CMK (cell line): ENCODE results near the gene UQCRH.
"Not testable (repeated sequence)": the region's sequence is repeated elsewhere in the genome, so short reads cannot be mapped to it uniquely, and the experiment has no call there.

Experiments
- DNase-seq: peaks from one replicate; pipeline ENCODE4 v3.0.0-alpha.2; 2010; ENCODE audit warnings: low read depth

The UQCRH gene

DNA sequence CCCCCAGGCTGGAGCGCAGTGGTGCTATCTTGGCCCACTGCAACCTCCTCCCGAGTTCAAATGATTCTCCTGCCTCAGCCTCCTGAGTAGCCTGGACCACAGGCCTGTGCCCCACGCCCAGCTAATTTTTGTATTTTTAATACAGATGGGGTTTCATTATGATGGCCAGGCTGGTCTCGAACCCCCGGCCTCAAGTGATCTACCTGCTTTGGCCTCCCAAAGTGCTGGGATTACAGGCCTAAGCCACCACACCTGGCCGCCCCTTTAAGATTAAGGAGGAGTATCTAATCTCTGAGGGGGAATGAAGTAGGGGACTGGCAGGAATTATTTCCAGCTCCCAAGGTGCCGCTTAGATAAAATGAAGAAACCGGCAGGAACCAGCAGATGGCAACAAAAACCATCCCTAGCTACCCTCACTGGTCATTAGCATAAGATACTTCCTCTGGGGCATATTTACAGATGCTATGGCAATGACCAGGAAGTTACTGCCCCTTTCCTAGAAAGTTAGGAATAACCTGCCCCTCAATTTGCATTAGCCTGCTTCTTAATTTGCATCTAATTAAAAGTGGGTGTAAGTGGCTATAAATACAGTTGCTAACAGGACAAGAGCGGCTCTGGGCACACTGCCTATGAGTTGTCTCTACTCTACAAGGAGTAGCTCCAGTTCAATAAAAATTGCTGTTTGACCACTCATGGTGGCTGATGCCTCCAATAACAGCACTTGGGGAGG, 30.0 kb downstream of the UQCRH start:
- DNase-seq = no peak

DNA sequence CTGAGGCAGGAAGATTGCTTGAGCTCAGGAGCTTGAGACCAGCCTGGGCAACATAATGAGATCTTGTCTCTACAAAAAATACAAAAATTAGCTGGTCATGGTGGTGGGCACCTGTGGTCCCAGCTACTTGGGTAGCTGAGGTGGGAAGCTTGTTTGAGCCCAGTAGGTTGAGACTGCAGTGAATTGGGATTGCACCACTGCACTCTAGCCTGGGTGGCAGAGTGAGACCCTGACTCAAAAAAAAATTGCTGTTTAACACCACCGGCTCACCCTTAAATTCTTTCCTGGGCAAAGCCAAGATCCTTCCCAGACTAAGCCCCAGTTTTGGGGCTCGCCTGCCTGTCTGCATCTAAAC, 30.5 kb downstream of the UQCRH start:
- no peak for DNase-seq

GRCh38 chr1:46335081-46335480, 31.6 kb downstream of the UQCRH start:
- no peak for DNase-seq

DNA sequence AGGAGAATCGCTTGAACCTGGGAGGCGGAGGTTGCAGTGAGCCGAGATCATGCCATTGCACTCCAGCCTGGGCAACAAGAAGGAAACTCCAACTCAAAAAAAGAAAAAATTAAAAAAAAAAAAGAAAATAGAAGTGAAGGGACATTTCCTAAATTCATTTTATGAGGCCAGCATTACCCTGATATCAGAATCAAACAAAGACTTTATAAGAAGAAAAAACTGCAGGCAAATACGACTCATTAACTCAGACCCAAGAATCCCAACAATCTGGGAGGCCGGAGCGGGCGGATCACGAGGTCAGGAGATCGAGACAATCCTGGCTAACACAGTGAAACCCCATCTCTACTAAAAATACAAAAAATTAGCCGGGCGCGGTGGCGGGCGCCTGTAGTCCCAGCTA, 33.9 kb downstream of the UQCRH start:
- not testable (repeated sequence) for DNase-seq

GRCh38 chr1:46340404-46341221, 37.1 kb downstream of the UQCRH start, which contains the start of gene NSUN4:
NSUN4 (plus strand) TSS chr1:46340807; CDS start chr1:46340827, 20 bp downstream.
- DNase-seq = peak; percentile 88

DNA sequence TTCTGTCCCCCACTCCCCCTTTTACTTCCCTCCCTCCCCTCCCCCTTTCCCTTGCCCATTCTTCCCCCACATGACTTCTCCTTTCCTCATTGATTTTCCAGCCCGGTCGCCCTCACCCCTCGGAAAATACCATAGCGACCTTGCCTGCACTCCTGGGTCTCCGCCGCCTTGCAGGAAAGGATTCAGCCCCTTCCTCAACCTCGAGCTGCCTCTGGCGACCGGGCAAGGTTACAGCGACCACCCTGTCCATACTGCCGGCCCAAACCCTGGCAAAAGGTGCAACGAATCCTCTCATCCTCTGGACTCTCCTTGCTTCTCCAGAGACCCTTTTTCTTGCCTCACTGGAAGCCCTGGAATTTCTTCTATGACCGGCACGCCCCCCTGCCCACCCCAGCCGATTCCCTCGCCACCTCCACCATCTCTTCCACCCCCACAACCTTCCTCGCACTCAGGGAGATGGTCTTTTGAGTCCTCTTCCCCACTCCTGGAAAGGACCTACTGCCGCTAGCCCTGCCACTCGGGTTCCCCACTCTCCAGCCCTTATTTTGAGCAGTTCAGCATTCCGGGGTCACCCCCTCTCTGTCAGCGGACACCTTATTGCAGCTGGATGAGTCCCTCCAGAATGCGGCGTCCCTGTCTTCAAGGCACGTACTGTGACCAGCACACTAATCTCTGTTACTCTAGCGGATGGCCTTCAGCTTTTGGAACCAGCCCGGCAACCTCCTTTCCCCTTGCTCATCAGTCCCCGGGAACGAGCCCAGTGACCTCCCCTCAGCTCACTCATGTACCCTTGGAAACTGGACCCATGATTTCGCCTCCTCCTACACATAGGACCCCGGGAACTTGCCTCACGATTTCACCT, 38.0 kb downstream of the UQCRH start:
- DNase-seq = no peak

GRCh38 chr1:46342084-46342656, 38.7 kb downstream of the UQCRH start:
- no peak for DNase-seq

DNA sequence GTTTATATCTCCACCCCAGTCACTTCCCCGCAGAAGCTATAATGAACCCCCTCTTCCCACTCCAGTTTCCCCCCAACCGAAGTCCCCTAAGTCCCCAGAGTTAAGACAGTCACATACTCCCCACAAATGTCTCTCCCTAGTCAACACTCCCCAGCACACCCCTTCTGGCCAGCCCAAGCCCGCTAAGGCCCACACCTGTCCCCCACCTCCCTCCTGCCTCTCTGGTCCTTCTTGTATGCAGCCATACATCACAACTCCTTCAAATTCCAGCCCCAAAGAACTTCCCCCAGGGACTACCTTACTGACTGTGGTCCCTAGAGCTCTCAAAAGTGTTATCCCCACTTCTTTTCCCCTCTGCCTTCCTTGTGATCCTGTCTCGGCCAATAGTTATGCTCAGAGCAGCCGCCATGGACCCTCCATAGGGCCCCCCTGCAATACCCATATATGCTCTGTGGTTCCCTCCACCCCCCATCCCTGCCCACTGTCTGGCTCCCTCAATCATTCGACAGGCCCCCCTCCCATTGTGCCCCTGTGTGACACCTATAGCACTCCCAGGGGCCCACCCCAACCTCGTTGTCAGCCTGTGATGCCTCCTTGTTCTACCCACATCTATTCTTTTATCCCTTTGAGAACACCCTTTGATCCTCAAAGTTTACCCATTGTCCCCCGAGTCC, 39.3 kb downstream of the UQCRH start:
- DNase-seq = no peak

DNA sequence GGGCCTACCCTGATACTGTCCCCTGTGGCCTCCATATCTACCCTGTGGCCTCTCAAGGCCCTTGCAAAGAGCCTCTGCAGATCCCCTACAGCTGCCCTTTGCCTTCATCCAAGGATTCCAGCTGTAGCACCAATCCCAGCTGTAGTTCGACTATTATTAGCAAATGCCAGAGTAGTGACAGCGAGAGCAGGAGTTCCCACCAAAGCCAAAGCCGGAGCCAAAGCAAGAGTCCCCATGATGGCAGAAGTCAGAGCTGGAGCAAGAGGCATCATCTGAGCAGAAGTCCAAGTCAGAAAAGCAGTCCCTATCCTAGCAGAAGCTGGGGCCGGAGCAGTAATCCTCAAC, 39.8 kb downstream of the UQCRH start:
- no peak for DNase-seq

GRCh38 chr1:46343705-46344104, 40.2 kb downstream of the UQCRH start:
- no peak for DNase-seq

DNA sequence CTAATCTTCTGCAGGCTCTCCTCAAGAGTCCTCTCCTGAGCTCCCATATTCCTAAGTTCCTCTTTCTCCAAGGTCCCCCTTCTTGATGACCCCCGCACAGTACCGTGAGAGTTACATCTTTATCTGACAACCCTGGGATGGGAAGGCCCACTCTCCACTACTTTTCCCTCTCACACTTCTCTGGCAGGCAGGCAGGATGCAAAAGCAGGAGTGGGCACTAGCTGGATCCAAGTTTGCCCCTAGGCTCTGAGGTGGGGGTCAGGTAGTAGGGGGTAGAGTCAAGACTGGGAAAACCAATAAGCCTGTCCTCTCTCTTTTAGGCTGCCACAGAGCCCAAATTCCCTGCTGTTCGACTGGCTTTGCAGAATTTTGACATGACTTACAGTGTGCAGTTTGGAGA, 41.0 kb downstream of the UQCRH start:
- no peak for DNase-seq

DNA sequence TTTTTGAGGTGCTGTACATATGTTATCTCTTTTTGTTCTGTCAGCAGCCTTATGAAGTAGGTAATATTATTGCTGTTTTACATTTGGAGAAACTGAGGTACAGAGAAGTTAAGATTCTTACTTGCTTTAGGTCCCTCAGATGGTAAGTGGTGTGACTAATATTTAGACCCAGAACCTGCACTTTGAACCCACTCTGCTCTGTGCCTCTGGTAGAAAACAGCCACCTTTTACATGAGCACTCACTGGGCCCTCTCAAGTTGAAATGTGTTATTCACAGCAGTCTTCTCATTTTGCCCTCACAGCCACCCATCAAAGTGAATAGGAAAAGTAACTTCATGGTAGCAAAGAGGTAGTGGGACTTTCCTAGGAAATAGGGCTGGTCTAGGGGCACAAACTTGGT, 41.8 kb downstream of the UQCRH start:
- DNase-seq = no peak

- no peak for DNase-seq
These were observed 48.9 kb downstream of the UQCRH start for GRCh38 chr1:46352363-46352762.

GRCh38 chr1:46355920-46356319, 52.4 kb downstream of the UQCRH start:
- not testable (repeated sequence) for DNase-seq

DNA sequence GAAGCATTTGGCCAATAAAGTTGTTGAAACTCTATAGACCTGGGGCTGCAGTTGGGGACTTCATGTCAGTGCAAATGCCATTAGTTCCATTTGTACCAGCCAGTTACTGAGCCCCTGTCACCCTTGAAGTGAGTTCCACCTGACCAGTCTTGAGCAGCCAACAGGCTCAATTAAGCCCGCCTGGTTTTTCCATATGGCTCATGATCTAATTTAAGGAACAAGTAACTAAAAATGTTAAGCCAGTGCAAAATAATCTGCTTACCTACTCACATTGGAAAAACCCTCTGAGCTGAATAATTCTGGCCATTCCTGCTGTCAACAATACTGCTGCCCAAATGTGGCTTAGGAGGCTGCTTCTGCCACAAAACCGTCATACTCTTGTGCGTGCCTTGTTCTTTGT, 58.7 kb downstream of the UQCRH start:
- DNase-seq = no peak

GRCh38 chr1:46363121-46363520, 59.6 kb downstream of the UQCRH start:
- DNase-seq = no peak

- no peak for DNase-seq
These were observed 61.1 kb downstream of the UQCRH start for GRCh38 chr1:46364612-46365011.

DNA sequence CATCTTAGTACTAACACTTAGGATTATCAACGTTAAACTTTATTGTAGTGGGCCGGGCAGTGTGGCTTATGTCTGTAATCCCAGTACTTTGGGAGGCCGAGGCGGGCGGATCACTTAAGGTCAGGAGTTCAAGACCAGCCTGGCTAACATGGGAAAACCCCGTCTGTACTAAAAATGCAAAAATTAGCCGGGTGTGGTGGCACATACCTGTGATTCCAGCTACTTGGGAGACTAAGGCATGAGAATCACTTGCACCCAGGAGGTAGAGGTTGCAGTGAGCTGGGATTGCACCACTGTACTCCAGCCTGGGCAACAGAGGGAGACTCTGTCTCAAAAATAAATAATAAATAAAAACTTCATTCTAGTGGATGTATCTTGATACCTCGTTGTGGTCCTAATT, 62.3 kb downstream of the UQCRH start:
- DNase-seq = not testable (repeated sequence)
